ENCODE data around the gene LRRC4. TPM values are rescaled to one million over a fixed set of nuclear protein-coding genes. Genes with fewer than 3 reads are reported as not detected.

The LRRC4 gene
- total RNA-seq, 1 donor from 2014 or later = 0.70 TPM

GRCh38 chr7:128033246-128033645 lies 2.0 kb upstream of the LRRC4 start:
- no peaks in the 10 kb centered on the region for H3K27me3 Mint-ChIP-seq (ENCODE audit: unreplicated experiment)
- peaks cover 7% of the 10 kb centered on the region for H3K4me1 Mint-ChIP-seq (ENCODE audit: unreplicated experiment)
- H3K27ac Mint-ChIP-seq (ENCODE audit: unreplicated experiment) = no peak overlapping the region
- TF ChIP-seq CTCF (IDR thresholded peaks at IDR 0.05) = no peak
- DNase-seq (ENCODE audit: extremely low spot score, unreplicated experiment) = no peak
- no peaks in the 10 kb centered on the region for H3K9me3 Mint-ChIP-seq (ENCODE audit: unreplicated experiment)
- H3K36me3 Mint-ChIP-seq (ENCODE audit: unreplicated experiment) = peaks cover 9% of the 10 kb centered on the region
- H3K4me3 Mint-ChIP-seq (ENCODE audit: unreplicated experiment) = peak overlapping the region; percentile 6

- H3K4me3 Mint-ChIP-seq (ENCODE audit: unreplicated experiment) = peak overlapping the region; percentile 53
These were observed 1.5 kb upstream of the LRRC4 start for GRCh38 chr7:128032605-128033235.

GRCh38 chr7:128031901-128032604 lies 816 bp upstream of the LRRC4 start:
- no peak overlapping the region for H3K27ac Mint-ChIP-seq (ENCODE audit: unreplicated experiment)
- peak overlapping the region; percentile 77 for H3K4me3 Mint-ChIP-seq (ENCODE audit: unreplicated experiment)
- DNase-seq (ENCODE audit: extremely low spot score, unreplicated experiment) = no peak
- TF ChIP-seq CTCF (IDR thresholded peaks at IDR 0.05) = peak; percentile 49
- H3K4me1 Mint-ChIP-seq (ENCODE audit: unreplicated experiment) = peaks cover 11% of the 10 kb centered on the region
- H3K36me3 Mint-ChIP-seq (ENCODE audit: unreplicated experiment) = peaks cover 9% of the 10 kb centered on the region
- no peaks in the 10 kb centered on the region for H3K27me3 Mint-ChIP-seq (ENCODE audit: unreplicated experiment)
- H3K9me3 Mint-ChIP-seq (ENCODE audit: unreplicated experiment) = no peaks in the 10 kb centered on the region

More at GRCh38 chr7:128032605-128033235, 1.5 kb upstream of the LRRC4 start:
- no peak for TF ChIP-seq CTCF (IDR thresholded peaks at IDR 0.05)
- peaks cover 9% of the 10 kb centered on the region for H3K36me3 Mint-ChIP-seq (ENCODE audit: unreplicated experiment)
- peaks cover 7% of the 10 kb centered on the region for H3K4me1 Mint-ChIP-seq (ENCODE audit: unreplicated experiment)
- no peaks in the 10 kb centered on the region for H3K27me3 Mint-ChIP-seq (ENCODE audit: unreplicated experiment)
- no peaks in the 10 kb centered on the region for H3K9me3 Mint-ChIP-seq (ENCODE audit: unreplicated experiment)
- no peak for DNase-seq (ENCODE audit: extremely low spot score, unreplicated experiment)
- no peak overlapping the region for H3K27ac Mint-ChIP-seq (ENCODE audit: unreplicated experiment)

GRCh38 chr7:128030263-128030653 lies 979 bp downstream of the LRRC4 start:
- Mint-ChIP-seq H3K4me3 (ENCODE audit: unreplicated experiment) (peak overlapping the region; percentile 47), H3K4me1 (ENCODE audit: unreplicated experiment) (peaks cover 11% of the 10 kb centered on the region), H3K36me3 (ENCODE audit: unreplicated experiment) (peaks cover 9% of the 10 kb centered on the region), H3K9me3 (ENCODE audit: unreplicated experiment) (no peaks in the 10 kb centered on the region), H3K27ac (ENCODE audit: unreplicated experiment) (no peak overlapping the region), H3K27me3 (ENCODE audit: unreplicated experiment) (no peaks in the 10 kb centered on the region)
- DNase-seq (ENCODE audit: extremely low spot score, unreplicated experiment) = no peak
- no peak for TF ChIP-seq CTCF (IDR thresholded peaks at IDR 0.05)

- no peak for DNase-seq (ENCODE audit: extremely low spot score, unreplicated experiment)
- TF ChIP-seq CTCF (IDR thresholded peaks at IDR 0.05) = no peak
- H3K9me3 Mint-ChIP-seq (ENCODE audit: unreplicated experiment) = no peaks in the 10 kb centered on the region
- no peaks in the 10 kb centered on the region for H3K27me3 Mint-ChIP-seq (ENCODE audit: unreplicated experiment)
- peaks cover 9% of the 10 kb centered on the region for H3K36me3 Mint-ChIP-seq (ENCODE audit: unreplicated experiment)
- H3K27ac Mint-ChIP-seq (ENCODE audit: unreplicated experiment) = peak overlapping the region; percentile 19
- H3K4me1 Mint-ChIP-seq (ENCODE audit: unreplicated experiment) = peaks cover 11% of the 10 kb centered on the region
- peak overlapping the region; percentile 27 for H3K4me3 Mint-ChIP-seq (ENCODE audit: unreplicated experiment)
These were observed 1.7 kb downstream of the LRRC4 start for GRCh38 chr7:128029405-128029995.
